GM23338 (cell line): ENCODE data around the gene IDUA. TPM values are rescaled to one million over a fixed set of nuclear protein-coding genes. Genes with fewer than 3 reads are reported as not detected.

Experiments used
- ATAC-seq: fragments of 200-7000 bp; cut with Tn5 transposase; 3 replicates; pipeline ENCODE4 v1.9.1; 2020
- DNase-seq: peaks from one replicate; pipeline ENCODE4 v3.0.0-alpha.2; 2015; ENCODE audit warnings: low spot score
- H2AFZ ChIP-seq: fragments of 200-600 bp; sonication (generic); 2 replicates; pipeline ENCODE4 v1.8.0; 2016; ENCODE audit warnings: antibody characterized with exemption, mild to moderate bottlenecking, moderate library complexity
- H3F3A ChIP-seq: fragments of 200-600 bp; sonication (generic); replicated peaks from 2 replicates; pipeline ENCODE4 v1.8.0; 2017; ENCODE audit warnings: antibody characterized with exemption, mixed run types, low read depth
- H3K27ac ChIP-seq: fragments of 200-600 bp; sonication (generic); 2 replicates; pipeline ENCODE4 v1.6.1; 2016; ENCODE audit warnings: low read depth
- H3K27me3 ChIP-seq: fragments of 200-600 bp; sonication (generic); 2 replicates; pipeline ENCODE4 v1.8.0; 2016; ENCODE audit warnings: mild to moderate bottlenecking, mixed run types, moderate library complexity; ENCODE audit not compliant: insufficient read depth
- H3K36me3 ChIP-seq: fragments of 200-600 bp; sonication (generic); 2 replicates; pipeline ENCODE4 v1.8.0; 2016; ENCODE audit warnings: mild to moderate bottlenecking; ENCODE audit not compliant: insufficient read depth
- H3K4me1 ChIP-seq: fragments of 200-600 bp; sonication (generic); 2 replicates; pipeline ENCODE4 v1.8.0; 2016; ENCODE audit warnings: mild to moderate bottlenecking, moderate library complexity; ENCODE audit not compliant: insufficient read depth
- H3K4me2 ChIP-seq: fragments of 200-600 bp; sonication (generic); 2 replicates; pipeline ENCODE4 v1.7.1; 2017; ENCODE audit warnings: mixed run types
- H3K4me3 ChIP-seq: fragments of 200-600 bp; sonication (generic); 2 replicates; pipeline ENCODE4 v1.6.1; 2016; ENCODE audit warnings: mixed run types
- H3K79me2 ChIP-seq: fragments of 200-600 bp; sonication (generic); replicated peaks from 2 replicates; pipeline ENCODE4 v1.8.0; 2017; ENCODE audit warnings: mild to moderate bottlenecking; ENCODE audit not compliant: insufficient read depth
- H3K9me2 ChIP-seq: fragments of 200-600 bp; sonication (generic); 2 replicates; pipeline ENCODE4 v1.8.0; 2017; ENCODE audit not compliant: insufficient read depth
- H4K20me1 ChIP-seq: fragments of 200-600 bp; sonication (generic); replicated peaks from 2 replicates; pipeline ENCODE4 v1.8.0; 2017; ENCODE audit warnings: mild to moderate bottlenecking; ENCODE audit not compliant: insufficient read depth
- H3K27ac Mint-ChIP-seq: 2 replicates; pipeline ENCODE4 v1.8.0; 2020; ENCODE audit warnings: inconsistent platforms, mild to moderate bottlenecking, moderate library complexity, mixed read lengths
- H3K27me3 Mint-ChIP-seq: 3 replicates; pipeline ENCODE4 v1.8.0; 2022; ENCODE audit warnings: low read depth, mild to moderate bottlenecking, moderate library complexity, mixed read lengths, inconsistent platforms; ENCODE audit not compliant: insufficient read depth, poor library complexity
- H3K36me3 Mint-ChIP-seq: 3 replicates; pipeline ENCODE4 v1.8.0; 2021; ENCODE audit warnings: low read depth, mild to moderate bottlenecking, inconsistent platforms, moderate library complexity, mixed read lengths
- H3K4me1 Mint-ChIP-seq: 3 replicates; pipeline ENCODE4 v1.8.0; 2020; ENCODE audit warnings: mild to moderate bottlenecking, inconsistent platforms, mixed read lengths
- H3K4me3 Mint-ChIP-seq: 3 replicates; pipeline ENCODE4 v1.8.0; 2021; ENCODE audit warnings: moderate library complexity, mild to moderate bottlenecking, inconsistent platforms, mixed read lengths
- H3K9me3 Mint-ChIP-seq: 3 replicates; pipeline ENCODE4 v1.8.0; 2020; ENCODE audit warnings: moderate library complexity, mild to moderate bottlenecking, inconsistent platforms, mixed read lengths
- CREB1 ChIP-seq: fragments of 250-450 bp; sonication (Bioruptor Pico); IDR thresholded peaks from 2 replicates; pipeline ENCODE4 v1.5.0; 2020; ENCODE audit warnings: low read depth, mild to moderate bottlenecking, moderate library complexity
- JUNB ChIP-seq: IDR thresholded peaks from one replicate; pipeline ENCODE4 v1.6.1; 2016; ENCODE audit warnings: antibody characterized with exemption; ENCODE audit not compliant: unreplicated experiment
- STAT1 ChIP-seq: IDR thresholded peaks from one replicate; pipeline ENCODE4 v1.6.1; 2016; ENCODE audit warnings: antibody characterized with exemption; ENCODE audit not compliant: unreplicated experiment
- ZNF114 ChIP-seq: fragments of 250-450 bp; sonication (Bioruptor Pico); IDR thresholded peaks from 2 replicates; pipeline ENCODE4 v1.5.0; 2020; ENCODE audit warnings: mild to moderate bottlenecking, moderate library complexity
- ZNF331 ChIP-seq: fragments of 250-450 bp; sonication (Bioruptor Pico); IDR thresholded peaks from 2 replicates; pipeline ENCODE4 v1.5.0; 2020; ENCODE audit warnings: low read depth, mild to moderate bottlenecking, moderate library complexity
- polyA plus RNA-seq: library from polyadenylated mRNA; unstranded; fragments of >200 nt; fragmentation: Nextera tagmentation; extraction: Ambion mirVana; gene quantifications from 2 replicates; pipeline ENCODE4 v1.2.1, GENCODE V29; 2016
- total RNA-seq: library from RNA; depleted of rRNA; stranded (reverse); fragments of >200 nt; shearing (Covaris generic); gene quantifications from 2 replicates; pipeline ENCODE4 v1.2.3, GENCODE V29; 2014
- TF ChIP-seq, protein P1 (sequence below): fragments of 250-450 bp; sonication (Bioruptor Pico); IDR thresholded peaks from 2 replicates; pipeline ENCODE4 v1.5.0; 2020; ENCODE audit warnings: mild to moderate bottlenecking, moderate library complexity
- TF ChIP-seq, protein P2 (sequence below): IDR thresholded peaks from one replicate; pipeline ENCODE4 v1.6.1; 2018; ENCODE audit warnings: antibody characterized with exemption; ENCODE audit not compliant: unreplicated experiment
- TF ChIP-seq, protein P3 (sequence below), 2 experiments: fragments of 200-600 bp in 1 of 2; sonication (generic) in 1 of 2; conservative IDR thresholded peaks; 2 replicates each; pipeline versions ENCODE4 v1.5.1 to v1.6.1; 2016 to 2017; ENCODE audit warnings: antibody characterized with exemption in 2 of 2, low read depth in 2 of 2, mild to moderate bottlenecking in 2 of 2, moderate library complexity in 1 of 2
- TF ChIP-seq, protein P4 (sequence below): IDR thresholded peaks from 2 replicates; pipeline ENCODE4 v1.6.1; 2016; ENCODE audit warnings: antibody characterized with exemption

IDUA gene
- total and polyA plus RNA-seq, 2 experiments from 2014 or later = 1.3 to 6.1 TPM

DNA sequence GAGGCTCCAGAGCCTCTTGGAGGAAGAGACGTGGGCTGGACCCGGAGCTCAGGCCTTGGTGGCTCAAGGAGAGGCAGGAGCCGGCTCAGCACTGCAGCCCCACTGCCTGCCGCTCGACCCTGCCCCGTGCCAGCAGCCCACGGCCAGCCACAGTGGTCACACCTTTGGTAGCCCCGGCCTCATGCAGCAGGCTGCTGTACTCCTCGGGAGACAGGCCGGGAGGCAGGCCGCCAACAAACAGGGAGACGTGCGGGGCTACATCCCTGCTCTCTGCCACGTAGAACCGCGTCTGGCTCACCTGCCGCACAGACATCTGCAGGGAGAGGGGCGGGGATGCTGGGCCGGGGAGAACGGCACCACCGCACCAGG is 21.1 kb upstream of the IDUA start (continued):
- TF ChIP-seq, protein P1, sequence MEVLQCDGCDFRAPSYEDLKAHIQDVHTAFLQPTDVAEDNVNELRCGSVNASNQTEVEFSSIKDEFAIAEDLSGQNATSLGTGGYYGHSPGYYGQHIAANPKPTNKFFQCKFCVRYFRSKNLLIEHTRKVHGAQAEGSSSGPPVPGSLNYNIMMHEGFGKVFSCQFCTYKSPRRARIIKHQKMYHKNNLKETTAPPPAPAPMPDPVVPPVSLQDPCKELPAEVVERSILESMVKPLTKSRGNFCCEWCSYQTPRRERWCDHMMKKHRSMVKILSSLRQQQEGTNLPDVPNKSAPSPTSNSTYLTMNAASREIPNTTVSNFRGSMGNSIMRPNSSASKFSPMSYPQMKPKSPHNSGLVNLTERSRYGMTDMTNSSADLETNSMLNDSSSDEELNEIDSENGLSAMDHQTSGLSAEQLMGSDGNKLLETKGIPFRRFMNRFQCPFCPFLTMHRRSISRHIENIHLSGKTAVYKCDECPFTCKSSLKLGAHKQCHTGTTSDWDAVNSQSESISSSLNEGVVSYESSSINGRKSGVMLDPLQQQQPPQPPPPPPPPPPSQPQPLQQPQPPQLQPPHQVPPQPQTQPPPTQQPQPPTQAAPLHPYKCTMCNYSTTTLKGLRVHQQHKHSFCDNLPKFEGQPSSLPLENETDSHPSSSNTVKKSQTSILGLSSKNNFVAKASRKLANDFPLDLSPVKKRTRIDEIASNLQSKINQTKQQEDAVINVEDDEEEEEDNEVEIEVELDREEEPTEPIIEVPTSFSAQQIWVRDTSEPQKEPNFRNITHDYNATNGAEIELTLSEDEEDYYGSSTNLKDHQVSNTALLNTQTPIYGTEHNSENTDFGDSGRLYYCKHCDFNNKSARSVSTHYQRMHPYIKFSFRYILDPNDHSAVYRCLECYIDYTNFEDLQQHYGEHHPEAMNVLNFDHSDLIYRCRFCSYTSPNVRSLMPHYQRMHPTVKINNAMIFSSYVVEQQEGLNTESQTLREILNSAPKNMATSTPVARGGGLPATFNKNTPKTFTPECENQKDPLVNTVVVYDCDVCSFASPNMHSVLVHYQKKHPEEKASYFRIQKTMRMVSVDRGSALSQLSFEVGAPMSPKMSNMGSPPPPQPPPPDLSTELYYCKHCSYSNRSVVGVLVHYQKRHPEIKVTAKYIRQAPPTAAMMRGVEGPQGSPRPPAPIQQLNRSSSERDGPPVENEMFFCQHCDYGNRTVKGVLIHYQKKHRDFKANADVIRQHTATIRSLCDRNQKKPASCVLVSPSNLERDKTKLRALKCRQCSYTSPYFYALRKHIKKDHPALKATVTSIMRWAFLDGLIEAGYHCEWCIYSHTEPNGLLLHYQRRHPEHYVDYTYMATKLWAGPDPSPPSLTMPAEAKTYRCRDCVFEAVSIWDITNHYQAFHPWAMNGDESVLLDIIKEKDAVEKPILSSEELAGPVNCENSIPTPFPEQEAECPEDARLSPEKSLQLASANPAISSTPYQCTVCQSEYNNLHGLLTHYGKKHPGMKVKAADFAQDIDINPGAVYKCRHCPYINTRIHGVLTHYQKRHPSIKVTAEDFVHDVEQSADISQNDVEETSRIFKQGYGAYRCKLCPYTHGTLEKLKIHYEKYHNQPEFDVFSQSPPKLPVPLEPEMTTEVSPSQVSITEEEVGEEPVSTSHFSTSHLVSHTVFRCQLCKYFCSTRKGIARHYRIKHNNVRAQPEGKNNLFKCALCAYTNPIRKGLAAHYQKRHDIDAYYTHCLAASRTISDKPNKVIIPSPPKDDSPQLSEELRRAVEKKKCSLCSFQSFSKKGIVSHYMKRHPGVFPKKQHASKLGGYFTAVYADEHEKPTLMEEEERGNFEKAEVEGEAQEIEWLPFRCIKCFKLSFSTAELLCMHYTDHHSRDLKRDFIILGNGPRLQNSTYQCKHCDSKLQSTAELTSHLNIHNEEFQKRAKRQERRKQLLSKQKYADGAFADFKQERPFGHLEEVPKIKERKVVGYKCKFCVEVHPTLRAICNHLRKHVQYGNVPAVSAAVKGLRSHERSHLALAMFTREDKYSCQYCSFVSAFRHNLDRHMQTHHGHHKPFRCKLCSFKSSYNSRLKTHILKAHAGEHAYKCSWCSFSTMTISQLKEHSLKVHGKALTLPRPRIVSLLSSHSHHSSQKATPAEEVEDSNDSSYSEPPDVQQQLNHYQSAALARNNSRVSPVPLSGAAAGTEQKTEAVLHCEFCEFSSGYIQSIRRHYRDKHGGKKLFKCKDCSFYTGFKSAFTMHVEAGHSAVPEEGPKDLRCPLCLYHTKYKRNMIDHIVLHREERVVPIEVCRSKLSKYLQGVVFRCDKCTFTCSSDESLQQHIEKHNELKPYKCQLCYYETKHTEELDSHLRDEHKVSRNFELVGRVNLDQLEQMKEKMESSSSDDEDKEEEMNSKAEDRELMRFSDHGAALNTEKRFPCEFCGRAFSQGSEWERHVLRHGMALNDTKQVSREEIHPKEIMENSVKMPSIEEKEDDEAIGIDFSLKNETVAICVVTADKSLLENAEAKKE = no peak

DNA sequence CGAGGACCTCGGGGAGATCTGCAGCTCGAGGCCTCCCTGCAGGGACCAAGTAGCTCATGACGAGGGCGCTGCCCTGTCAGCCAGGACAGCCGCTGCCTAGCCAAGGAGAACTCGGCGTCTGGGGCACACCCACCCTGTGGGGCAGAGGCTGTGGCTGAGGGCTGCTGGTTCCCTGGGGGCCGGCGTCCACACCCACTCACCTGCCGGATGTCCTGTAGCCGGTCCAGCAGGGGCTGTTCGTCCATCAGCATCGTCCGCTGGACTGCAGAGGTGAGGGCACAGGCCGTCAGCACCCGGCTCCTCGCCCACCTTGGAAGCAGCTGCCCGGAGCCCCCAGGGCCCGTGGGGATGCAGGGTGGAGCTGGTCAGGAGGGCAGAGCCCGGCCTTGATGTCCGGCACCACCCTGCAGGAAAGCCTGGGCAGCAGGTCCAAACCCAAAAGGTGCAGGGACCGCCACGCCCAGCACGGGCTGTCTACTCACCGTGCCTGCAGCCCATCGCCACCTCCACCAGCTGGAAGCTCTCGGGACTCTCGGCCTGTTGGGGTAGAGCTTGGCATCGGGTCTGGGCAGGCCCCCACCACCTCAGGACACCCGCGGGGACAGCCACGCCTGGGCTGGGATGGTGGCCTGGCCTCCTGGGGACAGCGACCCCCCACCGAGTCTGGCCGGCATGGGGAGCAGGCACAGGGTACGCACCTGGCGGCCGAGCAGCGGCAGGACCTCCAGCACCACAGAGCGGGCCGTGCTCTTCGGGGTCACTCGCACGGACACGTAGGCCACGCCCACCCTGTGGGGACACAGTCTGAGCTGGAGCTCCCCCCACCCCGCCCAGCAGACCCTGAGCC is 20.4 kb upstream of the IDUA start:
- H3K4me1 ChIP-seq = no peaks in the 10 kb centered on the region
- Mint-ChIP-seq H3K4me1 (no peaks in the 10 kb centered on the region), H3K27me3 (peaks cover 20% of the 10 kb centered on the region), H3K36me3 (no peaks in the 10 kb centered on the region), H3K27ac (no peak overlapping the region), H3K9me3 (no peaks in the 10 kb centered on the region), H3K4me3 (0 out of 3 replicates have a peak overlapping the region, but pooled peaks have one; percentile 14)
- no peaks in the 10 kb centered on the region for H3K9me2 ChIP-seq
- no peak overlapping the region for H3K27ac ChIP-seq
- H2AFZ ChIP-seq = no peak overlapping the region
- peak; percentile 4; the same call in 2 of the 3 replicates for ATAC-seq
- peaks cover 10% of the 10 kb centered on the region; the same call in 1 of the 2 replicates for H3K27me3 ChIP-seq
- H3K79me2 ChIP-seq = no peaks in the 10 kb centered on the region
- H3K36me3 ChIP-seq = no peaks in the 10 kb centered on the region
- H3F3A ChIP-seq = no peaks in the 10 kb centered on the region; the same call in 1 of the 2 replicates
- no peak overlapping the region; the same call in 1 of the 2 replicates for H3K4me2 ChIP-seq
- no peaks in the 10 kb centered on the region for H4K20me1 ChIP-seq
- H3K4me3 ChIP-seq = peak overlapping the region; percentile 58; the same call in 1 of the 2 replicates
- DNase-seq = no peak
- TF ChIP-seq ZNF331 (CRISPR knock-in tag) (no peak), STAT1 (no peak), ZNF114 (CRISPR knock-in tag) (no peak), CREB1 (CRISPR knock-in tag) (no peak), JUNB (no peak)
- TF ChIP-seq, protein P2, sequence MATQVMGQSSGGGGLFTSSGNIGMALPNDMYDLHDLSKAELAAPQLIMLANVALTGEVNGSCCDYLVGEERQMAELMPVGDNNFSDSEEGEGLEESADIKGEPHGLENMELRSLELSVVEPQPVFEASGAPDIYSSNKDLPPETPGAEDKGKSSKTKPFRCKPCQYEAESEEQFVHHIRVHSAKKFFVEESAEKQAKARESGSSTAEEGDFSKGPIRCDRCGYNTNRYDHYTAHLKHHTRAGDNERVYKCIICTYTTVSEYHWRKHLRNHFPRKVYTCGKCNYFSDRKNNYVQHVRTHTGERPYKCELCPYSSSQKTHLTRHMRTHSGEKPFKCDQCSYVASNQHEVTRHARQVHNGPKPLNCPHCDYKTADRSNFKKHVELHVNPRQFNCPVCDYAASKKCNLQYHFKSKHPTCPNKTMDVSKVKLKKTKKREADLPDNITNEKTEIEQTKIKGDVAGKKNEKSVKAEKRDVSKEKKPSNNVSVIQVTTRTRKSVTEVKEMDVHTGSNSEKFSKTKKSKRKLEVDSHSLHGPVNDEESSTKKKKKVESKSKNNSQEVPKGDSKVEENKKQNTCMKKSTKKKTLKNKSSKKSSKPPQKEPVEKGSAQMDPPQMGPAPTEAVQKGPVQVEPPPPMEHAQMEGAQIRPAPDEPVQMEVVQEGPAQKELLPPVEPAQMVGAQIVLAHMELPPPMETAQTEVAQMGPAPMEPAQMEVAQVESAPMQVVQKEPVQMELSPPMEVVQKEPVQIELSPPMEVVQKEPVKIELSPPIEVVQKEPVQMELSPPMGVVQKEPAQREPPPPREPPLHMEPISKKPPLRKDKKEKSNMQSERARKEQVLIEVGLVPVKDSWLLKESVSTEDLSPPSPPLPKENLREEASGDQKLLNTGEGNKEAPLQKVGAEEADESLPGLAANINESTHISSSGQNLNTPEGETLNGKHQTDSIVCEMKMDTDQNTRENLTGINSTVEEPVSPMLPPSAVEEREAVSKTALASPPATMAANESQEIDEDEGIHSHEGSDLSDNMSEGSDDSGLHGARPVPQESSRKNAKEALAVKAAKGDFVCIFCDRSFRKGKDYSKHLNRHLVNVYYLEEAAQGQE = no peak
- TF ChIP-seq, protein P3, sequence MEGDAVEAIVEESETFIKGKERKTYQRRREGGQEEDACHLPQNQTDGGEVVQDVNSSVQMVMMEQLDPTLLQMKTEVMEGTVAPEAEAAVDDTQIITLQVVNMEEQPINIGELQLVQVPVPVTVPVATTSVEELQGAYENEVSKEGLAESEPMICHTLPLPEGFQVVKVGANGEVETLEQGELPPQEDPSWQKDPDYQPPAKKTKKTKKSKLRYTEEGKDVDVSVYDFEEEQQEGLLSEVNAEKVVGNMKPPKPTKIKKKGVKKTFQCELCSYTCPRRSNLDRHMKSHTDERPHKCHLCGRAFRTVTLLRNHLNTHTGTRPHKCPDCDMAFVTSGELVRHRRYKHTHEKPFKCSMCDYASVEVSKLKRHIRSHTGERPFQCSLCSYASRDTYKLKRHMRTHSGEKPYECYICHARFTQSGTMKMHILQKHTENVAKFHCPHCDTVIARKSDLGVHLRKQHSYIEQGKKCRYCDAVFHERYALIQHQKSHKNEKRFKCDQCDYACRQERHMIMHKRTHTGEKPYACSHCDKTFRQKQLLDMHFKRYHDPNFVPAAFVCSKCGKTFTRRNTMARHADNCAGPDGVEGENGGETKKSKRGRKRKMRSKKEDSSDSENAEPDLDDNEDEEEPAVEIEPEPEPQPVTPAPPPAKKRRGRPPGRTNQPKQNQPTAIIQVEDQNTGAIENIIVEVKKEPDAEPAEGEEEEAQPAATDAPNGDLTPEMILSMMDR (conservative IDR thresholded peaks at IDR 0.05; ENCODE audit: low read depth in 2 of 2) = no peak
- TF ChIP-seq, protein P4, sequence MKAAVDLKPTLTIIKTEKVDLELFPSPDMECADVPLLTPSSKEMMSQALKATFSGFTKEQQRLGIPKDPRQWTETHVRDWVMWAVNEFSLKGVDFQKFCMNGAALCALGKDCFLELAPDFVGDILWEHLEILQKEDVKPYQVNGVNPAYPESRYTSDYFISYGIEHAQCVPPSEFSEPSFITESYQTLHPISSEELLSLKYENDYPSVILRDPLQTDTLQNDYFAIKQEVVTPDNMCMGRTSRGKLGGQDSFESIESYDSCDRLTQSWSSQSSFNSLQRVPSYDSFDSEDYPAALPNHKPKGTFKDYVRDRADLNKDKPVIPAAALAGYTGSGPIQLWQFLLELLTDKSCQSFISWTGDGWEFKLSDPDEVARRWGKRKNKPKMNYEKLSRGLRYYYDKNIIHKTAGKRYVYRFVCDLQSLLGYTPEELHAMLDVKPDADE = no peak
